H1 (cell line): ENCODE measurements around the gene SYTL1. TPM values are rescaled to one million over a fixed set of nuclear protein-coding genes. Genes with fewer than 3 reads are reported as not detected.

Experiments
- CTCF ChIA-PET: fragments of 300-600 bp; sonication (Branson Sonifier 250); formaldehyde crosslinking; loops from one replicate; lab custom pipeline; 2021; ENCODE audit not compliant: partially characterized antibody; lab: Charles Lee
- POLR2A ChIA-PET: fragments of 300-600 bp; sonication (Branson Sonifier 250); formaldehyde crosslinking; loops from one replicate; lab custom pipeline; 2021; ENCODE audit warnings: inconsistent platforms; ENCODE audit not compliant: partially characterized antibody; lab: Charles Lee
- DNase-seq, 2 experiments: peaks; one replicate each; pipeline versions ENCODE4 v3.0.0 to v3.0.0-alpha.2; 2010 to 2022; ENCODE audit warnings: low spot score in 2 of 2, low read depth in 1 of 2, mixed read lengths in 1 of 2
- FAIRE-seq: peaks from 2 replicates; lab custom pipeline; 2011; peaks lifted over from hg19 to GRCh38; lab: Jason Lieb, UNC
- H2AFZ ChIP-seq: 2 replicates; pipeline ENCODE4 v1.8.1; 2012; ENCODE audit warnings: low read length, inconsistent platforms
- H2AK5ac ChIP-seq: 2 replicates; pipeline ENCODE4 v1.6.1; 2013; ENCODE audit warnings: low read depth, low read length
- H2BK120ac ChIP-seq: replicated peaks from 2 replicates; pipeline ENCODE3; 2013; ENCODE audit warnings: low read depth, low read length, inconsistent platforms
- H2BK12ac ChIP-seq: 2 replicates; pipeline ENCODE4 v1.6.1; 2013; ENCODE audit warnings: low read depth, low read length
- H2BK15ac ChIP-seq: 2 replicates; pipeline ENCODE4 v1.6.1; 2013; ENCODE audit warnings: low read length
- H2BK20ac ChIP-seq: 2 replicates; pipeline ENCODE4 v1.6.1; 2013; ENCODE audit warnings: low read length
- H2BK5ac ChIP-seq: 2 replicates; pipeline ENCODE4 v1.6.1; 2013; ENCODE audit warnings: low read depth, low read length
- H3K14ac ChIP-seq: 2 replicates; pipeline ENCODE4 v1.6.1; 2013; ENCODE audit warnings: inconsistent platforms; ENCODE audit not compliant: insufficient read length
- H3K18ac ChIP-seq: 2 replicates; pipeline ENCODE4 v1.6.1; 2013; ENCODE audit warnings: low read length; ENCODE audit errors: extremely low read depth
- H3K23ac ChIP-seq: 2 replicates; pipeline ENCODE4 v1.6.1; 2013; ENCODE audit warnings: inconsistent platforms; ENCODE audit not compliant: insufficient read length
- H3K23me2 ChIP-seq: 2 replicates; pipeline ENCODE4 v1.6.1; 2013; ENCODE audit warnings: low read depth, low read length
- H3K27ac ChIP-seq: 2 replicates; pipeline ENCODE4 v1.6.1; 2011; ENCODE audit warnings: low read depth, low read length, inconsistent platforms
- H3K27me3 ChIP-seq, 4 experiments: replicated peaks in 1 of 4; 1 replicate in 1 of 4; 2 replicates in 3 of 4; pipeline versions ENCODE4 v1.6.1 to v1.8.1; 2011 to 2013; ENCODE audit warnings: low read length in 3 of 4, mild to moderate bottlenecking in 3 of 4, inconsistent platforms in 2 of 4, mixed read lengths in 2 of 4, moderate library complexity in 1 of 4; ENCODE audit not compliant: control insufficient read depth in 3 of 4, insufficient read depth in 3 of 4; ENCODE audit errors: extremely low read depth in 1 of 4
- H3K36me3 ChIP-seq, 4 experiments: 2 replicates each; pipeline versions ENCODE4 v1.6.1 to v1.8.1; 2011 to 2013; ENCODE audit warnings: mild to moderate bottlenecking in 4 of 4, low read length in 3 of 4, moderate library complexity in 2 of 4, control low read depth in 1 of 4, inconsistent platforms in 1 of 4; ENCODE audit not compliant: insufficient read depth in 4 of 4, control insufficient read depth in 2 of 4
- H3K4ac ChIP-seq: replicated peaks from 2 replicates; pipeline ENCODE3; 2013; ENCODE audit warnings: low read length, low read depth, mixed read lengths, inconsistent platforms; ENCODE audit not compliant: insufficient read length
- H3K4me1 ChIP-seq, 4 experiments: replicated peaks in 1 of 4; 1 replicate in 1 of 4; 2 replicates in 3 of 4; pipeline versions ENCODE4 v1.6.1 to v1.8.1; 2011 to 2013; ENCODE audit warnings: low read length in 3 of 4, inconsistent platforms in 2 of 4, mixed read lengths in 1 of 4; ENCODE audit not compliant: insufficient read depth in 4 of 4, control insufficient read depth in 3 of 4
- H3K4me2 ChIP-seq, 2 experiments: 2 replicates each; pipeline versions ENCODE4 v1.6.1 to v1.8.1; 2011 to 2013; ENCODE audit warnings: low read depth in 2 of 2, low read length in 2 of 2, control low read depth in 1 of 2, inconsistent platforms in 1 of 2, mild to moderate bottlenecking in 1 of 2; ENCODE audit not compliant: insufficient read depth in 1 of 2
- H3K4me3 ChIP-seq, 4 experiments: fragments of 200-600, 300-600 bp in 1 of 4; sonication (generic), shearing (Covaris generic), sonication (Bioruptor Twin) in 1 of 4; 2 replicates each; pipeline versions ENCODE4 v1.5.1 to v1.8.1; 2011 to 2016; ENCODE audit warnings: low read length in 4 of 4, low read depth in 3 of 4, control low read depth in 2 of 4, inconsistent platforms in 2 of 4, mild to moderate bottlenecking in 2 of 4, mixed read lengths in 1 of 4, moderate library complexity in 1 of 4; ENCODE audit not compliant: insufficient read depth in 2 of 4; ENCODE audit errors: extremely low read depth in 1 of 4
- H3K56ac ChIP-seq: replicated peaks from 2 replicates; pipeline ENCODE3; 2013; ENCODE audit warnings: low read depth, mild to moderate bottlenecking, mixed read lengths, low read length, inconsistent platforms; ENCODE audit not compliant: insufficient read length
- H3K79me1 ChIP-seq: 2 replicates; pipeline ENCODE4 v1.6.1; 2013; ENCODE audit warnings: low read depth, low read length, control low read depth
- H3K79me2 ChIP-seq, 2 experiments: 2 replicates each; pipeline versions ENCODE4 v1.6.1 to v1.8.1; 2012 to 2013; ENCODE audit warnings: low read length in 2 of 2, mild to moderate bottlenecking in 2 of 2, inconsistent platforms in 1 of 2; ENCODE audit not compliant: insufficient read depth in 2 of 2, control insufficient read depth in 1 of 2
- H3K9ac ChIP-seq, 4 experiments: replicated peaks in 1 of 4; 1 replicate in 1 of 4; 2 replicates in 3 of 4; pipeline versions ENCODE4 v1.6.1 to v1.8.1; 2011 to 2013; ENCODE audit warnings: low read depth in 3 of 4, low read length in 3 of 4, control low read depth in 2 of 4, mild to moderate bottlenecking in 2 of 4, moderate library complexity in 2 of 4, inconsistent platforms in 1 of 4; ENCODE audit errors: extremely low read depth in 1 of 4
- H3K9me3 ChIP-seq, 2 experiments: 2 replicates each; pipeline versions ENCODE4 v1.6.1 to v1.8.1; 2012 to 2013; ENCODE audit warnings: mild to moderate bottlenecking in 2 of 2, moderate library complexity in 2 of 2, control low read depth in 1 of 2, inconsistent platforms in 1 of 2, low read depth in 1 of 2, low read length in 1 of 2, mixed read lengths in 1 of 2; ENCODE audit not compliant: insufficient read depth in 2 of 2
- H4K20me1 ChIP-seq, 2 experiments: replicated peaks in 1 of 2; 2 replicates each; pipeline versions ENCODE3 to v1.8.1; 2011 to 2013; ENCODE audit warnings: inconsistent platforms in 2 of 2, low read length in 2 of 2, mild to moderate bottlenecking in 1 of 2; ENCODE audit not compliant: insufficient read depth in 2 of 2, control insufficient read depth in 1 of 2
- H4K5ac ChIP-seq: 2 replicates; pipeline ENCODE4 v1.6.1; 2013; ENCODE audit warnings: low read length, low read depth, mixed read lengths, inconsistent platforms; ENCODE audit not compliant: insufficient read length
- H4K8ac ChIP-seq: 2 replicates; pipeline ENCODE4 v1.8.0; 2013; ENCODE audit warnings: mild to moderate bottlenecking, moderate library complexity, low read length, inconsistent platforms; ENCODE audit not compliant: insufficient read depth; ENCODE audit errors: extremely low read depth
- H4K91ac ChIP-seq: replicated peaks from 2 replicates; pipeline ENCODE3; 2013; ENCODE audit warnings: low read length, mixed read lengths, inconsistent platforms; ENCODE audit not compliant: insufficient read length
- BRCA1 ChIP-seq: IDR thresholded peaks from 2 replicates; pipeline ENCODE4 v1.6.1; 2012; ENCODE audit warnings: low read depth, low read length, improper control_type of control experiment
- HDAC6 ChIP-seq: IDR thresholded peaks from one replicate; pipeline ENCODE4 v1.7.1; 2012; ENCODE audit warnings: low read depth, mild to moderate bottlenecking, inconsistent platforms, low read length, moderate library complexity
- POLR2AphosphoS5 ChIP-seq: IDR thresholded peaks from 2 replicates; pipeline ENCODE4 v1.6.1; 2011; ENCODE audit warnings: low read depth, low read length
- RXRA ChIP-seq: IDR thresholded peaks from 2 replicates; pipeline ENCODE4 v1.6.1; 2011; ENCODE audit warnings: low read depth, mild to moderate bottlenecking, low read length, moderate library complexity; ENCODE audit not compliant: insufficient read depth
- TEAD4 ChIP-seq: IDR thresholded peaks from 2 replicates; pipeline ENCODE4 v1.6.1; 2012; ENCODE audit warnings: low read depth, low read length, inconsistent platforms, mixed read lengths
- WGBS, 2 experiments: shearing (Covaris generic) in 1 of 2; methylation state at CpG; one replicate each; pipeline versions ENCODE4 v1.1.6 to v1.1.7; 2013 to 2015; ENCODE audit warnings: low lambda C conversion rate in 2 of 2, mixed read lengths in 2 of 2, inconsistent platforms in 1 of 2, low coverage in 1 of 2, missing lambda C conversion rate in 1 of 2; ENCODE audit not compliant: insufficient replicate concordance in 2 of 2, insufficient coverage in 1 of 2, insufficient read length in 1 of 2; ENCODE audit errors: extremely low coverage in 1 of 2, missing lambda C conversion rate in 1 of 2; 5-methylcytosine and 5-hydroxymethylcytosine counted together
- polyA plus RNA-seq, 7 experiments: library from polyadenylated mRNA; depleted of rRNA in 3 of 7; stranded (reverse) in 5 of 7; unstranded in 2 of 7; fragments of >200 nt in 5 of 7; fragments of 200-250 nt in 2 of 7; gene quantifications; 1 replicate in 5 of 7; 2 replicates in 1 of 7; 4 replicates in 1 of 7; pipeline versions ENCODE4 v1.2.1 to v1.2.3, GENCODE V29; 2011 to 2013; ENCODE audit warnings: missing spikeins in 2 of 7, mixed read lengths in 2 of 7
- total RNA-seq: library from RNA; stranded (reverse); fragmentation: NEBNext Ultra II Directional; extraction: Animal tissue kit (Norgen Biotek cat#: 25700); gene quantifications from 2 replicates; pipeline ENCODE4 v1.2.1, GENCODE V29; 2021

Gene SYTL1
- total and polyA plus RNA-seq, 2 of the 8 experiments (the other 6 are each of a cell fraction or from before 2014, with no cell fraction given) = 6.4 to 19.5 TPM

DNA sequence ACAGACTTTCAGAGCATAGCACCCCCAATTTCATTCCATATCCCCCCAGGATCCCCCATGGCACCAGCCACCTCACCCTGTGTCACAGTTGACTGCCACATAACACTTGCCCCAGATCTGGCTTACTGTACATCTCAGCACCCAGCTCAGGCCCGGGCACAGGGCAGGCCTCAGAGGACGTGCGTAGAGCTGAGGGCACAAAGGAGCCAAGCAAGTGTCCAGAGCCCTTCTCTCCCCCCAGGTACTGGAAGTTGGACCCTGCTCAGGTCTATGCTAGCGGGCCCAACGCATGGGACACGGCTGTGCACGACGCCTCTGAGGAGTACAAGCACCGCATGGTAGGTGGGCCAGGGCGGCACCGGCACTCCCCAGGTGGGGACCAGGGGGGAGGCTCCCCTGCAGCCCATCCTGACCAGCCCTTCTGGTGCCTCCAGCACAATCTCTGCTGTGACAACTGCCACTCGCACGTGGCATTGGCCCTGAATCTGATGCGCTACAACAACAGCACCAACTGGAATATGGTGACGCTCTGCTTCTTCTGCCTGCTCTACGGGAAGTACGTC is 8.0 kb upstream of the SYTL1 start:
- Histone ChIP-seq H4K91ac (no peak overlapping the region), H2BK12ac (no peak overlapping the region), H3K9ac (no peak overlapping the region)
- no peak for FAIRE-seq
- POLR2A ChIA-PET = interaction anchor here (0.9 to 2.2 kb wide), 7 partner anchors 10 to 34 kb away, joined by 3 to 7 read pairs (median 5); no protein-coding TSS in a partner anchor
- TF ChIP-seq TEAD4 = no peak
- TF ChIP-seq BRCA1 = no peak
- TF ChIP-seq HDAC6 = no peak
- TF ChIP-seq POLR2AphosphoS5 = no peak; the same call in 1 of the 2 replicates
- TF ChIP-seq RXRA = no peak
- TF ChIP-seq, all 59 proteins: peak for 0
- peaks cover 4 to 18% (median 11%) of the 10 kb centered on the region in 4 experiments; a peak in 7 of 8 replicates for H3K36me3 ChIP-seq
- no peak overlapping the region for H2BK120ac ChIP-seq
- DNase-seq = no peak
- no peak overlapping the region for H3K4ac ChIP-seq
- H4K8ac ChIP-seq = no peak overlapping the region
- no peak overlapping the region for H3K27ac ChIP-seq
- no peaks in the 10 kb centered on the region for H3K27me3 ChIP-seq
- H3K4me3 ChIP-seq = no peak overlapping the region
- peaks cover 0 to 6% of the 10 kb centered on the region in 2 experiments; a peak in 2 of 4 replicates for H3K79me2 ChIP-seq
- no peak overlapping the region for H2AFZ ChIP-seq
- WGBS, 2 experiments = 86% methylated on average over 17 of the region's 17 CpGs; no CpG with 5 or more reads in 1 of the 2 experiments
- H3K23ac ChIP-seq = no peak overlapping the region
- CTCF ChIA-PET = interaction anchor here (0.6 to 17.0 kb wide), 31 partner anchors 10 to 316 kb away, joined by 3 to 321 read pairs (median 5); partner anchors contain the start of genes CD164L2, MAP3K6, SYTL1 and TMEM222
- H3K79me1 ChIP-seq = no peaks in the 10 kb centered on the region
- no peak overlapping the region for H3K18ac ChIP-seq
- H3K56ac ChIP-seq = no peak overlapping the region
- H2AK5ac ChIP-seq = no peak overlapping the region
- no peak overlapping the region for H2BK15ac ChIP-seq
- H2BK20ac ChIP-seq = no peak overlapping the region
- no peak overlapping the region for H4K5ac ChIP-seq
- no peak overlapping the region for H3K4me2 ChIP-seq
- H3K4me1 ChIP-seq = no peaks in the 10 kb centered on the region
- no peaks in the 10 kb centered on the region for H3K23me2 ChIP-seq
- H2BK5ac ChIP-seq = no peak overlapping the region
- peaks cover 4 to 17% of the 10 kb centered on the region in 2 experiments for H4K20me1 ChIP-seq
- H3K9me3 ChIP-seq = no peaks in the 10 kb centered on the region
- no peak overlapping the region for H3K14ac ChIP-seq
